LNCaP clone FGC (cell line): ENCODE data around the gene GBX2.

ENCODE experiments used
- DNase-seq: peaks from one replicate; pipeline ENCODE4 v3.0.0-alpha.2; 2011; ENCODE audit warnings: low read depth
- H3K4me3 ChIP-seq: 2 replicates; pipeline ENCODE4 v1.5.1; 2011; ENCODE audit warnings: mild to moderate bottlenecking, low read depth, low read length, control low read depth
- TF ChIP-seq, protein P1 (sequence below): IDR thresholded peaks from 2 replicates; pipeline ENCODE4 v1.5.1; 2012; ENCODE audit warnings: mild to moderate bottlenecking; ENCODE audit not compliant: control insufficient read depth, insufficient read depth; ENCODE audit errors: extremely low read depth

The GBX2 gene

DNA sequence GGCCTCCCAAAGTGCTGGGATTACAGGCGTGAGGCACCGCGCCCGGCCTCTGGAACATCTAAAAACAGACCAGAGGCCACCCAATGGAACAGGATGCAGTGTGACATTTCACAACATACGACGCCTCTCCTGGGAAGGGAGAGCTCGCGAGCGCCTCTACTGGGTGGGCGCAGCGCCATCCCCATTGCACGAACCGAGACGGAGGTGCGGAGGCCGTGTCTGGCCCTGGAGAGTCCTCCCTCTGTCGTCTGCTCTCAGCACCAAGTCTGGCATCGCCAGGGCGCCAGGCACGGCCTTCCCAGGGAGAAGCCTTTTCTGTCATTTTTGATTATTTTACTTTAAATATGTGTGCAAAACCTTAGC is 9.4 kb upstream of the GBX2 start:
- no peak for DNase-seq
- TF ChIP-seq, protein P1, sequence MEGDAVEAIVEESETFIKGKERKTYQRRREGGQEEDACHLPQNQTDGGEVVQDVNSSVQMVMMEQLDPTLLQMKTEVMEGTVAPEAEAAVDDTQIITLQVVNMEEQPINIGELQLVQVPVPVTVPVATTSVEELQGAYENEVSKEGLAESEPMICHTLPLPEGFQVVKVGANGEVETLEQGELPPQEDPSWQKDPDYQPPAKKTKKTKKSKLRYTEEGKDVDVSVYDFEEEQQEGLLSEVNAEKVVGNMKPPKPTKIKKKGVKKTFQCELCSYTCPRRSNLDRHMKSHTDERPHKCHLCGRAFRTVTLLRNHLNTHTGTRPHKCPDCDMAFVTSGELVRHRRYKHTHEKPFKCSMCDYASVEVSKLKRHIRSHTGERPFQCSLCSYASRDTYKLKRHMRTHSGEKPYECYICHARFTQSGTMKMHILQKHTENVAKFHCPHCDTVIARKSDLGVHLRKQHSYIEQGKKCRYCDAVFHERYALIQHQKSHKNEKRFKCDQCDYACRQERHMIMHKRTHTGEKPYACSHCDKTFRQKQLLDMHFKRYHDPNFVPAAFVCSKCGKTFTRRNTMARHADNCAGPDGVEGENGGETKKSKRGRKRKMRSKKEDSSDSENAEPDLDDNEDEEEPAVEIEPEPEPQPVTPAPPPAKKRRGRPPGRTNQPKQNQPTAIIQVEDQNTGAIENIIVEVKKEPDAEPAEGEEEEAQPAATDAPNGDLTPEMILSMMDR: no peak
- H3K4me3 ChIP-seq: no peak overlapping the region; the same call in 1 of the 2 replicates

DNA sequence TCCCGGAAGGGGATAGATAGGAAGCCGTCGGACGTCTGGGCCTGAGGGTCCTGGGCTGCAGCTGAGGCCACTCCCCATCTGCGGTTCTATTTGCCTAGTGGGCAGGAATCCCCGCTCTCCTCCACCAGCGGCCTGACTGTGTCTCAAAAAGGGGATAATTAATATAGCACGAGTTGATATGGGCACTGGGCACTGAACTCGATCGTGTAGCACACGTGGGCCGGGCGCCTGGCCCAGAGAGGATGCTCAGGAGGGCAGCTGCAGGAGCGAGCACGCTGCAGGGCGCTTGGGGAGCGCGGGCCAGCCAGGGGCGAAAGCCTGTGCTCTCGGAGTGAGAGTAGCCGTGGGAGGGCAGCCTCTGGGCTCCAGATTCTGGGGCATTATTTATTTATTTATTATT is 8.8 kb upstream of the GBX2 start:
- no peak overlapping the region for H3K4me3 ChIP-seq

DNA sequence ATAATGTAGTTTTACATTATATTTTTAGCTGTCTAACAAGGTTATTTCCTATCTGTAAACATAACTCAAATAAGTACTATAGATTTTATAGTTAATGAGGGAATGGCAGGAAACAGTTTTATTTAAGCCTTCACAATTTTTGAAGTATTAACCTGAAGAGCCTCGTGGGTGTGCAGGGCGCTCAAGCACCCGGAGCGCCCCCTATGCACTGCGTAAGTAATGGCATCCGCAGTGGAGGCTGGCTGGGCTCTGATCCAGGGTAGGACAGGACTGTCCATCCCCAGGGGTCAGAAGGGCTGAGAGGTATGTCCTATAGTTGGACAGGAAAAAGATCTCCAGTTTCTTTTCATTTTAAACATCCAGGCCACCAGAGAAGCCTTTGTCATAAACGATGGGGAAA is 8.2 kb upstream of the GBX2 start:
- no peak overlapping the region for H3K4me3 ChIP-seq
- no peak for DNase-seq
- TF ChIP-seq, protein P1: peak; percentile 36

More for the DNA sequence above, 8.8 kb upstream of the GBX2 start:
- TF ChIP-seq, protein P1: no peak
- DNase-seq: no peak

DNA sequence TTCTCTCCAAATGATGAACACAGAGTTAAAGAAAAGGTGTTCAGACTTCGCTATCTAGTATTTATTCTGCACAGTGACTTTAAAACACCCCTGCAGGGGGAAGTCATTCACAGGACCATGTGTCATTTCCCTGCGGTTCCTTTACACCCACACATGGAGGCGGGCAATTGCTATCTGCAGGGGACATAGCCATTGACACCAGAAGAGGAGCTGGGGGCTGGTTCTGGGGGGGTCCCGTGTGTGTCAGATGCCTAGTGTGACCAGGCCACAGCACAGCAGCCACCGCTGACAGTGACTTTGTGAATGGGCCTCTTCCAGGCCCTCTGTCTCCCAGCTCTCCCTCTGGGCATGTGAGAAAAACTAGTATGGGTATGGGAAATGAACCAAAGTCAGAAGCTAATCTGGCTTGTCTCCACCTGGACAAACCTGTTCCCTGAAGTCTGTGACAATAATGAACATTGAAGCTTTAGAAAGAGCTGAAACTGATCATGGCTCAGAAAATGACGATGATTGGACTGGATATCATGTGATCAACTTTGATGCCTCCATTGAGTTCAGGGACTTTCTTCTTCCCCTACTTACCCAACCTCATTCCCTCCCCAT is 7.5 kb upstream of the GBX2 start:
- H3K4me3 ChIP-seq: no peak overlapping the region
- DNase-seq: peak; percentile 45
- TF ChIP-seq, protein P1: no peak

DNA sequence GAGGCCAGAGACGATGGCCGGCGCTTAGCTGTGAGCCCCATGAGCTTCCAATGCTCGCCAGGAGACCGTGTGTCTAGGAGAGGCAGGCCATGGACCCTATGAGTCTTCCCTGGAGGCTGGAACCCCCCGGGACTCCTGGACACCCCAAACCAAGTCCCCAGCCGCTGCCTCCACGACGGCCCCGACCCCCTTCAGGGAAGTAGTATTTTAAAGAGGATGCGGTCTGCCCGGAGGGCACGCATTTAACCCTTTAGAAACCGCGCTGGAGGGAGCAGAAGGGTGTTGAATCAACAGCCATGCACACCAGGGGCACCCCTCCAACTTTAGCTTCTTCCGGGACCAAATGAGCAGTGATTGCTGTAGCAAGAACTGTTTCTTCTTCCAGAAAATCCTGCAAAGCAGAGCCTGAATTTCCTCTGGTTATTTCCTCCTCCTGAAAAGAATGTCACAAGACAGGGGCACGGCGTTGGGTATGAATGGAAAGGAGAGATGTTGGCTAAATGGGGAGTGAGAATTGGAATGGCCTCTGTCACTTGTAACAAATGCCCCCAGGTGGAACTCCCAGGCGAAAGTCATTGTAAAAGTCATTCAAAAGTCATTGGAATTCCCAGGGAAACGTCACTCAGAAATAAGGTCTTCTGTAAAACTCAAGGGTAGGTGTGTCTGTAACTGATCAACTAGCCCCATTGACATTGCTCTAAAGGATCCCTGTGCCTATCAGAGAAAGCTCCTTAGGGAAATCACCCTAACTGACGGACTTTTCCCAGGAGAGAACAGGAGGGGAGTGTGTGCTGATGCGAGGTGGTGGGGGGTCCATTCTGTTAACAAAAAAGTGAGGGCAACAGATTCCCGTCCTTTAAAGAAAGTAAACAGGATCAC is 5.8 kb upstream of the GBX2 start:
- H3K4me3 ChIP-seq: no peak overlapping the region
- TF ChIP-seq, protein P1: no peak
- DNase-seq: no peak

DNA sequence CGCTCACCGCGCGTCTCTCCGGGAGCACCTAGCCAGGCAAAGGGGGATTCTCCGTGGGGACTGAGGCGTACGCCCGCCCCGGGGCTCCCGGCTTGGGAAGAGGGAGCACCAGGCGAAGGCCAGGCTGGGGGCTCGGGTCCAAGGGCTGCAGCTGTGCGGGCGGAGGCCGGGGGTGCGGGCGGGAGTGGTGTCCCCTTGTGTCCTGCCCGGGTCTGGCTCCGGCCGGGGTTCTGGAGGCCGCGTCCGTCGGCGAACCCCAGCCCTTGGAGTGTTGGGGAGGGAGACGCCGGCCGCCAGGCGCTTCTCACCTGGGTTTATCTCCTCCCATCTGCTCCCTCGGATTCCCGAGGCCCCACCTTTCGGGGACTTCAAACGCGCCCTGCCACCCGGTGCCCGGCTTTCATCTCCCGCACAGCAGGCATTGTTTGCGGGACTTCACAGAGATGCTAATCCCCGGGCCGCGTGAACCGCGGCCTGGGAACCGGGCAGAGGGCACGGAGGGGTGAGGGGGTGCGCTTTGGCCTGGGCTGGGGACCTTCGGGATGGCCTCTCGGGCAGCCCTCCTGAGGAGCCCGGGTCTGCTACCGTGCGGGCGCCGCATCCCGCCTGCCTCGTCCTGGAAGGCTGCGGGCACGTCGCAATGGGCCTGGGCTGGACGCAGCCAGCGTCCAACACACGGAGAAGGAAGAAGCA is 5.0 kb upstream of the GBX2 start:
- no peak overlapping the region for H3K4me3 ChIP-seq
- no peak for DNase-seq
- TF ChIP-seq, protein P1: no peak
